ENCODE results near the gene EPHB1.

The EPHB1 gene

GRCh38 chr3:135136361-135137100, 341.5 kb downstream of the EPHB1 start:
- Histone ChIP-seq H3K27ac (ENCODE audit: low read depth, low read length) (no peak overlapping the region), H3K36me3 (ENCODE audit: control insufficient read depth, insufficient read depth, low read length) (no peaks in the 10 kb centered on the region), H3K9ac (ENCODE audit: low read length) (no peak overlapping the region)

GRCh38 chr3:135137296-135137695, 342.2 kb downstream of the EPHB1 start:
- H3K4me1 ChIP-seq (ENCODE audit: control insufficient read depth, insufficient read depth, low read length), result no peaks in the 10 kb centered on the region
- H3K27ac ChIP-seq (ENCODE audit: low read depth, low read length), result no peak overlapping the region
- H3K4me3 ChIP-seq (ENCODE audit: low read length), result no peak overlapping the region
- no peaks in the 10 kb centered on the region for H3K27me3 ChIP-seq (ENCODE audit: control insufficient read depth, insufficient read depth, low read length)
- H3K9ac ChIP-seq (ENCODE audit: low read length), result no peak overlapping the region
- no peaks in the 10 kb centered on the region for H3K36me3 ChIP-seq (ENCODE audit: control insufficient read depth, insufficient read depth, low read length)

More at GRCh38 chr3:135136361-135137100, 341.5 kb downstream of the EPHB1 start:
- Histone ChIP-seq H3K4me1 (ENCODE audit: control insufficient read depth, insufficient read depth, low read length) (no peaks in the 10 kb centered on the region), H3K27me3 (ENCODE audit: control insufficient read depth, insufficient read depth, low read length) (no peaks in the 10 kb centered on the region), H3K4me3 (ENCODE audit: low read length) (no peak overlapping the region)

- no peaks in the 10 kb centered on the region for H3K36me3 ChIP-seq (ENCODE audit: control insufficient read depth, insufficient read depth, low read length)
- no peaks in the 10 kb centered on the region for H3K27me3 ChIP-seq (ENCODE audit: control insufficient read depth, insufficient read depth, low read length)
- H3K4me3 ChIP-seq (ENCODE audit: low read length), result no peak overlapping the region
- H3K9ac ChIP-seq (ENCODE audit: low read length), result no peak overlapping the region
- H3K4me1 ChIP-seq (ENCODE audit: control insufficient read depth, insufficient read depth, low read length), result no peaks in the 10 kb centered on the region
- H3K27ac ChIP-seq (ENCODE audit: low read depth, low read length), result no peak overlapping the region
These were observed 343.7 kb downstream of the EPHB1 start for GRCh38 chr3:135138776-135139175.

GRCh38 chr3:135140591-135140990, 345.5 kb downstream of the EPHB1 start:
- Histone ChIP-seq H3K27me3 (ENCODE audit: control insufficient read depth, insufficient read depth, low read length) (no peaks in the 10 kb centered on the region), H3K4me1 (ENCODE audit: control insufficient read depth, insufficient read depth, low read length) (no peaks in the 10 kb centered on the region), H3K36me3 (ENCODE audit: control insufficient read depth, insufficient read depth, low read length) (no peaks in the 10 kb centered on the region), H3K27ac (ENCODE audit: low read depth, low read length) (no peak overlapping the region), H3K4me3 (ENCODE audit: low read length) (no peak overlapping the region), H3K9ac (ENCODE audit: low read length) (no peak overlapping the region)

DNA sequence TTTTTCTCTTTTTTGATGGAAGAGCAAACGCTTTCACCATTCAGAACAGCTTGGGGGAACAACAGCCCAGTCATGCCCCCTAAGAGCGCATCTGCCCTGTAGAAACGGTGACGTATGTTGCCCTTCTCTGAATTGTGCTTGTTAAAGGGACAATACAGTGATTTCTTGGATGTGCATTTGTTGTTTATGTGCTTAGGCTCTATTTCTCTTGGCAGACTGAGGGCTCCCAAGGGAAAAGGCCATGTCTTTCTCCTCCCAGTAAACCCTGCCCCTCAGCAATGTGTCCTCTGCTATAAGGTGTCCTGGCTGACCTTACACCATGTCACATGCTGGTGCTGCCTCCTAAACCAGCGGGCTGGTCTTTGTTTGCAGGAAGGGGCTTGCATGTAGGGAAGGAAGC, 346.1 kb downstream of the EPHB1 start:
- H3K4me3 ChIP-seq (ENCODE audit: low read length), result no peak overlapping the region
- no peak overlapping the region for H3K27ac ChIP-seq (ENCODE audit: low read depth, low read length)

GRCh38 chr3:135141672-135142071, 346.6 kb downstream of the EPHB1 start:
- Histone ChIP-seq H3K27me3 (ENCODE audit: control insufficient read depth, insufficient read depth, low read length) (no peaks in the 10 kb centered on the region), H3K4me3 (ENCODE audit: low read length) (no peak overlapping the region), H3K27ac (ENCODE audit: low read depth, low read length) (no peak overlapping the region), H3K36me3 (ENCODE audit: control insufficient read depth, insufficient read depth, low read length) (no peaks in the 10 kb centered on the region), H3K4me1 (ENCODE audit: control insufficient read depth, insufficient read depth, low read length) (no peaks in the 10 kb centered on the region), H3K9ac (ENCODE audit: low read length) (no peak overlapping the region)

More for the DNA sequence above, 346.1 kb downstream of the EPHB1 start:
- no peaks in the 10 kb centered on the region for H3K27me3 ChIP-seq (ENCODE audit: control insufficient read depth, insufficient read depth, low read length)
- no peaks in the 10 kb centered on the region for H3K36me3 ChIP-seq (ENCODE audit: control insufficient read depth, insufficient read depth, low read length)
- no peaks in the 10 kb centered on the region for H3K4me1 ChIP-seq (ENCODE audit: control insufficient read depth, insufficient read depth, low read length)
- no peak overlapping the region for H3K9ac ChIP-seq (ENCODE audit: low read length)

GRCh38 chr3:135142530-135142929, 347.5 kb downstream of the EPHB1 start:
- Histone ChIP-seq H3K27me3 (ENCODE audit: control insufficient read depth, insufficient read depth, low read length) (no peaks in the 10 kb centered on the region), H3K9ac (ENCODE audit: low read length) (no peak overlapping the region), H3K27ac (ENCODE audit: low read depth, low read length) (no peak overlapping the region), H3K4me3 (ENCODE audit: low read length) (no peak overlapping the region), H3K36me3 (ENCODE audit: control insufficient read depth, insufficient read depth, low read length) (no peaks in the 10 kb centered on the region), H3K4me1 (ENCODE audit: control insufficient read depth, insufficient read depth, low read length) (no peaks in the 10 kb centered on the region)

- Histone ChIP-seq H3K4me3 (ENCODE audit: low read length) (no peak overlapping the region), H3K27ac (ENCODE audit: low read depth, low read length) (no peak overlapping the region), H3K4me1 (ENCODE audit: control insufficient read depth, insufficient read depth, low read length) (no peaks in the 10 kb centered on the region), H3K36me3 (ENCODE audit: control insufficient read depth, insufficient read depth, low read length) (no peaks in the 10 kb centered on the region), H3K9ac (ENCODE audit: low read length) (no peak overlapping the region), H3K27me3 (ENCODE audit: control insufficient read depth, insufficient read depth, low read length) (no peaks in the 10 kb centered on the region)
These were observed 348.4 kb downstream of the EPHB1 start for GRCh38 chr3:135143474-135143873.

GRCh38 chr3:135145581-135145980, 350.5 kb downstream of the EPHB1 start:
- H3K4me3 ChIP-seq (ENCODE audit: low read length), result no peak overlapping the region
- H3K36me3 ChIP-seq (ENCODE audit: control insufficient read depth, insufficient read depth, low read length), result no peaks in the 10 kb centered on the region
- H3K4me1 ChIP-seq (ENCODE audit: control insufficient read depth, insufficient read depth, low read length), result no peaks in the 10 kb centered on the region
- no peak overlapping the region for H3K27ac ChIP-seq (ENCODE audit: low read depth, low read length)
- H3K9ac ChIP-seq (ENCODE audit: low read length), result no peak overlapping the region
- no peaks in the 10 kb centered on the region for H3K27me3 ChIP-seq (ENCODE audit: control insufficient read depth, insufficient read depth, low read length)

DNA sequence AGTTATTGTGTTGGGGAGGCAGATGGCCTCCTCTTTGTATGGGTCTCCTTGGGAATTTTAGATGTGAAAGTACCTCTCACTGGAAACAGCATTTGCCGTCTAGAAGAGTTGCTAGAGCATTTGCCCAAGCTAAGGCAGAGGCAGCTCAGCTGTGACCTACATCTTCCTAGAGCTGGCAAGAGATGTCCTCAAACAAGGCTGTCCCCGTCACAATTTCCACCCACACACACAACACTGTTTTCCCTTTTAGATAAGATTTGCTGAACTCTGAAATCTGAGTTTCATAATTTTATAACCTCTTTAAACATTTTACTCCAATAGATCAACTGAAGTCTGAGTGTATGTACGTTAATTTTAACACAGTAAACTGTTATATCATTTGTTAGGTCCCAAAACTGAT, 352.6 kb downstream of the EPHB1 start:
- Histone ChIP-seq H3K36me3 (ENCODE audit: control insufficient read depth, insufficient read depth, low read length) (no peaks in the 10 kb centered on the region), H3K4me1 (ENCODE audit: control insufficient read depth, insufficient read depth, low read length) (no peaks in the 10 kb centered on the region), H3K4me3 (ENCODE audit: low read length) (no peak overlapping the region), H3K27ac (ENCODE audit: low read depth, low read length) (no peak overlapping the region), H3K9ac (ENCODE audit: low read length) (no peak overlapping the region), H3K27me3 (ENCODE audit: control insufficient read depth, insufficient read depth, low read length) (no peaks in the 10 kb centered on the region)

DNA sequence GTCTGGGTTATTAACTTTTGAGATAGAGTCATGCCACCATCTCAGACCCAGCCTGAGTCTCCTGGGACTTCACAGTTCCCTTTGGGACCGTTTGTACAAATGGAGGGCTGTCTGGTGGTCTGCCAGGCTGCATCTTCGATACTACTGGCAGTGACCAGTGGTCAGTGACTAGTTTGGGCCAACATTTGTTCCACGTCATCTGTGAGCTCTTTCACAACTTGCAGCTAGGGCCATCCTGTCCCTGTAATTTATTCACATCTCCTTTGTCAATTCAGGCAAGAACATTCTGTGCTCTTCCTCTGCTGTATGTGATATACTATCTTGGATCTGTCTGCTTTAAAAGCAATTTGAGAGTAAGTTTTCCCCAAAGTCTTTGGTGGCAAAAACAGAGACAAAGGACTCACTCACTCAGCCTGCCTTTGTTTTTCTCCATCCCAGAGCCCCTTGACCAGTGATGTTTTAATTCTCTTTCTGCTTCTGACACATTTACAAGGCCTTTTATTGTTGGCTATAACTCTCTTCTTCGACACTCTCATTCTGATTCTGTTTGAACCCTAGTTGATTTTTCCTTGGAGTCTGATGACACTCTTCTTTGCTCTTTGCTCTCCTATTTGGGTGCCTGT, 353.4 kb downstream of the EPHB1 start:
- Histone ChIP-seq H3K27ac (ENCODE audit: low read depth, low read length) (no peak overlapping the region), H3K4me3 (ENCODE audit: low read length) (no peak overlapping the region), H3K36me3 (ENCODE audit: control insufficient read depth, insufficient read depth, low read length) (no peaks in the 10 kb centered on the region), H3K4me1 (ENCODE audit: control insufficient read depth, insufficient read depth, low read length) (no peaks in the 10 kb centered on the region), H3K9ac (ENCODE audit: low read length) (no peak overlapping the region), H3K27me3 (ENCODE audit: control insufficient read depth, insufficient read depth, low read length) (no peaks in the 10 kb centered on the region)

DNA sequence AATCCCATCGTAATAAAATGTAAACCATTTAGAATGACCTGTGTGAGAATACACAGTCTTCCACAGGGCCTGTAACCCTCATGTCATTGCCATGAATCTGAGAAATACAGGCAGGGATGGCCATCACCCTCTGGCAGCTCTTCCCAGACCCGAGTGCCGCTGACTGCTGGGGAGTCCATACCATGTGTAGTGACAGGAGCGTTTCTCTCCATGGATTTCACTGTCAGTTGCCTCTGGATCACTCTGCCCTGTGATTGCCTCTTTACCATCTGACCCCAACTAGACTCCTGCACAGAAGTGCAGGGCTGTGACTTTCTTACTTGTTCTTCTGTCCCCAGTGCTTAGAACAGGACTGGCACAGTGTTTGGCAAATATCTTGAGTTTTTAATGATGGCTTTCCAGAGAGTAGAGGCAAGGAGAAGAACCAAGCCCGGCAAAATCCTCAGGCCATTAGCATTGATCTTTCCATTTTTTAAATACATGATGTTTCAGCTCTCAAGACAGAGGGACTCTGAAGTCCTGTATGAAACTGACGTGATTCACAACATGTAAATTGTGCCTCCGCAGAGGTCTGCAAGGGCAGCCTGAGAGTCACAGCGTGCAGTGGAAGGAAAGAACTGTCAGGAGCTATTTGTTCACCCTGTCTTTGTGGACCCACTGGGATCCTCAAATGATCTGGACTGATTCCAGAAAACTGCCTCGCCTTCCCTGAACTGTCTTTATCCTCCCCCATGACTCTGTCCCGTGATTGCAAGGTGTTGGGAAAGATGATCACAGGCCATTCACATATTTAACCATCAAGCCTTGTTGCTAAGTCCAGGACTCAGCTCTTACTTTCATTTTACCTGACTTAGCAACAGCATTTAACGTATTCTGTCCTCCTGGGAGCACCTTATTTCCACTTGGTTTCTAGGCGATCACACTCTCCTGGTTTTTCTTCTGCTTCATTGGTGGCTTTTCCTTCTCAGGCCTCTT, 354.9 kb downstream of the EPHB1 start:
- Histone ChIP-seq H3K27me3 (ENCODE audit: control insufficient read depth, insufficient read depth, low read length) (no peaks in the 10 kb centered on the region), H3K4me3 (ENCODE audit: low read length) (no peak overlapping the region), H3K4me1 (ENCODE audit: control insufficient read depth, insufficient read depth, low read length) (no peaks in the 10 kb centered on the region), H3K36me3 (ENCODE audit: control insufficient read depth, insufficient read depth, low read length) (no peaks in the 10 kb centered on the region), H3K27ac (ENCODE audit: low read depth, low read length) (no peak overlapping the region), H3K9ac (ENCODE audit: low read length) (no peak overlapping the region)
